Progenitor cell of endocrine pancreas (in vitro differentiated cells): ENCODE data around the gene TUFT1. TPM values are rescaled to one million over a fixed set of nuclear protein-coding genes. Genes with fewer than 3 reads are reported as not detected.
A peak's percentile ranks its signal among the peaks of the same experiment; 100 is the strongest.

Experiments
- DNase-seq: peaks from one replicate; pipeline ENCODE4 v3.0.0; 2021; ENCODE audit warnings: low spot score; ENCODE audit not compliant: unreplicated experiment
- H3K27ac Mint-ChIP-seq: 2 replicates; pipeline ENCODE4 v1.8.0; 2021; ENCODE audit warnings: mild to moderate bottlenecking, moderate library complexity, mixed read lengths
- H3K27me3 Mint-ChIP-seq: 2 replicates; pipeline ENCODE4 v1.8.0; 2021; ENCODE audit warnings: mixed read lengths
- H3K36me3 Mint-ChIP-seq: 2 replicates; pipeline ENCODE4 v1.8.0; 2022; ENCODE audit warnings: mixed read lengths; ENCODE audit not compliant: insufficient read depth
- H3K4me1 Mint-ChIP-seq: 2 replicates; pipeline ENCODE4 v1.8.0; 2021; ENCODE audit warnings: low read depth, mixed read lengths
- H3K4me3 Mint-ChIP-seq: 2 replicates; pipeline ENCODE4 v1.8.0; 2021; ENCODE audit warnings: low read depth, mild to moderate bottlenecking, moderate library complexity, mixed read lengths
- H3K9me3 Mint-ChIP-seq: 2 replicates; pipeline ENCODE4 v1.8.0; 2021; ENCODE audit warnings: low read depth, mixed read lengths
- total RNA-seq: library from RNA; stranded (reverse); gene quantifications from 2 replicates; pipeline ENCODE4 v1.2.1, GENCODE V29; 2021
- TF ChIP-seq, protein P1 (sequence below): fragments of 200-600 bp; sonication (generic); IDR thresholded peaks from one replicate; pipeline ENCODE4 v1.5.0; 2021; ENCODE audit warnings: antibody characterized with exemption, mild to moderate bottlenecking; ENCODE audit not compliant: unreplicated experiment

The TUFT1 gene
- total RNA-seq, 1 donor from 2014 or later = 12.5 TPM

DNA sequence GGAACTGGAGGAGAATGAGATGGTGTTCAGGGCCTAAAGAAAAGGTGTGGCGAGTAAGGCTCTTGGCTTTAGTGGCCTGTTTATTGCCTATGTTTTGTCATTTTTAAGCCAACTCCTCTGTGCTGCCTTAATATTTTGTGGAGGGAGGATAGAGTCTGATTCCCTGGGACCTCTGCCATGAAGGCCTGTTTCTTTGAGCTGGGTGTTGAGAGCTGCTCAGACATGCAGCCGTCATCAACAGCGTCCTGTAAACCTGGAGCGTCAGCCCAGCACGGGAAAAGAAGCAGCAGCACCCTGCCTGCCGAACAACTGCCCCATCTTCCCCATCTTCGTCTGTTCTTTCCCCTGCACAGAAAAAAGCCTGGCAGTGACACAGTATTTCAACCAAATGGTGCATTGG lies 44.7 kb downstream of the TUFT1 start:
- DNase-seq = no peak
- Mint-ChIP-seq H3K4me3 (no peak overlapping the region), H3K27ac (peak overlapping the region; percentile 15), H3K9me3 (no peaks in the 10 kb centered on the region), H3K36me3 (peaks cover 7% of the 10 kb centered on the region), H3K27me3 (no peaks in the 10 kb centered on the region), H3K4me1 (no peaks in the 10 kb centered on the region)
- TF ChIP-seq, protein P1, sequence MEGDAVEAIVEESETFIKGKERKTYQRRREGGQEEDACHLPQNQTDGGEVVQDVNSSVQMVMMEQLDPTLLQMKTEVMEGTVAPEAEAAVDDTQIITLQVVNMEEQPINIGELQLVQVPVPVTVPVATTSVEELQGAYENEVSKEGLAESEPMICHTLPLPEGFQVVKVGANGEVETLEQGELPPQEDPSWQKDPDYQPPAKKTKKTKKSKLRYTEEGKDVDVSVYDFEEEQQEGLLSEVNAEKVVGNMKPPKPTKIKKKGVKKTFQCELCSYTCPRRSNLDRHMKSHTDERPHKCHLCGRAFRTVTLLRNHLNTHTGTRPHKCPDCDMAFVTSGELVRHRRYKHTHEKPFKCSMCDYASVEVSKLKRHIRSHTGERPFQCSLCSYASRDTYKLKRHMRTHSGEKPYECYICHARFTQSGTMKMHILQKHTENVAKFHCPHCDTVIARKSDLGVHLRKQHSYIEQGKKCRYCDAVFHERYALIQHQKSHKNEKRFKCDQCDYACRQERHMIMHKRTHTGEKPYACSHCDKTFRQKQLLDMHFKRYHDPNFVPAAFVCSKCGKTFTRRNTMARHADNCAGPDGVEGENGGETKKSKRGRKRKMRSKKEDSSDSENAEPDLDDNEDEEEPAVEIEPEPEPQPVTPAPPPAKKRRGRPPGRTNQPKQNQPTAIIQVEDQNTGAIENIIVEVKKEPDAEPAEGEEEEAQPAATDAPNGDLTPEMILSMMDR = no peak

DNA sequence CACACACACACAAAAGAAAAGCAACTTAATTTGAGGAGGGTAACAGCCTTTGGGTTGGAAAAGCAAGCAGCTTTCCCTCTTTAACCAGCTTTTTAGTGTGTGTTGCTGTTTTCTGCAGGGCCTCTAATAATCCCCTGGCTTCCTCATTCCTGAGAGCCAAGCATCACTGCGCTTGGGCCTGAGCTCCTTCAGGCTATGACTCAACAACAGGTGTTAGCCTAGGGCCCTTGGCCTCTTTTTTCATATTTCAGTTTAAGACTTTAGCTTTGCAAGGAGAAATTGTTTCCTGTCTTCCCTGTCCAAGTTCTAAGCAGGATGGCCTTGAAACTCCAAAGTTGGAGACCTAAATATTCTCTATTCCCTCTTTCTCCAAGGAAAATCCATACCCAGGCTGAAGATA lies 45.5 kb downstream of the TUFT1 start:
- TF ChIP-seq, protein P1 = no peak
- H3K36me3 Mint-ChIP-seq = peaks cover 7% of the 10 kb centered on the region
- no peak for DNase-seq
- H3K4me3 Mint-ChIP-seq = no peak overlapping the region
- peaks cover 2% of the 10 kb centered on the region for H3K4me1 Mint-ChIP-seq
- peaks cover 5% of the 10 kb centered on the region for H3K9me3 Mint-ChIP-seq
- no peaks in the 10 kb centered on the region for H3K27me3 Mint-ChIP-seq
- peak overlapping the region; percentile 63 for H3K27ac Mint-ChIP-seq

DNA sequence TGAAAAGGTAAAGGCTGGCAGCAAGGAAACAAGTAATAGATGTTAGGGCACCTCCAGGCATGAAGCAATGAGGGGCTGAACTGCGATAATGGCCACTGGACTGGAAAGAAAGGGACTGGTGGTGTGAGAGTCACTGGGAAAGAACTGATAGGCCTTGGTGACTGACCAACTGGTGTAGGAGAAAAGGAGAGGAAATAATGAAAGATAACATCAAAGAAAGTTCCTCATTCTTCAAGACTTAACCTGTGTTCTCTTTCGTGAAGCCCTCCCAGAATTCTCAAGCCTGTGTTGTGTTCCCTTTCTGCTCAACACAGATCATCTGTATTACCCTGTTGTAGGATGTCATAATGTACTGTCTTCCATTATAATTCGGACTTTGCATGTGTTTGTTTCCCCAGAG lies 50.9 kb downstream of the TUFT1 start:
- TF ChIP-seq, protein P1 = no peak
- no peak overlapping the region for H3K27ac Mint-ChIP-seq
- H3K27me3 Mint-ChIP-seq = peaks cover 13% of the 10 kb centered on the region
- peaks cover 8% of the 10 kb centered on the region for H3K4me1 Mint-ChIP-seq
- H3K4me3 Mint-ChIP-seq = no peak overlapping the region
- H3K9me3 Mint-ChIP-seq = peaks cover 14% of the 10 kb centered on the region
- no peak for DNase-seq
- H3K36me3 Mint-ChIP-seq = peaks cover 5% of the 10 kb centered on the region

DNA sequence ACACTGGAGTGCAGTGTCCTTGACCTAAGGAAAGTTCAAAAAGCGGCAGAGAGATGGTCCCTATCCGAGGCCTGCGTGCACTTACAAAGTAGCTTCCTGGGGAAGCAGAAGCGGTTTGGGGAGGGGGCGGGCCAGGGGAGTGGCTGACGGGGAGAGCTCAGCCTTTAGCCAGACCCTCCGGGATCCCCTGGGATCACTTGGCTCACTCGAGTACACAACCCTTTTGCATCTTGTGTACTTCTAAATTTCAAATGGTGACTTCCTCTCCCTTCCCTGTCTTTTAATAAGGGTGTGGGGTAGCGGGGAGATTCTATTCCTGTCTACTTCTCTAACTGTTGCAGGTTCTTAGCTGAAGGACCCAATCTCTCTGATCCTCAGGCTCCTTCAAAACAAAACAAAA lies 53.6 kb downstream of the TUFT1 start:
- Mint-ChIP-seq H3K9me3 (peaks cover 14% of the 10 kb centered on the region), H3K27me3 (peaks cover 13% of the 10 kb centered on the region), H3K4me3 (peak overlapping the region; percentile 58), H3K4me1 (peaks cover 20% of the 10 kb centered on the region), H3K36me3 (peaks cover 5% of the 10 kb centered on the region), H3K27ac (peak overlapping the region; percentile 46)
- TF ChIP-seq, protein P1 = no peak
- no peak for DNase-seq

DNA sequence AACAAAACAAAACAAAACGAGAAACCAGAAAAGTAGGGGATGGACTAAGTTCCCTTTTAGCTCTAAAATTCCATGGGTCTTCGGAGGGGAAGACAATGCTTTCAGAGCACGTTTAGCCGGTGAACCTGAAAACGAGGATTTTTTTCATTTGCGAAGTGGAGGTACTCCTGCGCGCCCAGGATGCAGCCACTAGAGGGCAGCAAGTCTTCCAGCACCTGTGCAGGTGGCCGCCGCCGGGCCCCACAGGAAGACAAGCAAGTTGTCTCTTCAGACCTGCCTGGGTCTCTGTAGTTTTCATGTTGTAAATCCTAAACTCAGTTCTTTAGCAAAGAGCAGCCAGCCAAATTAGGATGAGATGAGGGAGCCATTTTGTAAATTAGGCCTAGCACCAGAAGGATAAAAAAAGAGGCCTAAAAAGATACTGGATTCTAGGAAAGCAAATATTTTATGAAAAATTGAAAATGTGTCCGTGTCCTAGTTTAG lies 54.1 kb downstream of the TUFT1 start:
- TF ChIP-seq, protein P1 = peak; percentile 98
- peaks cover 20% of the 10 kb centered on the region for H3K4me1 Mint-ChIP-seq
- peak overlapping the region; percentile 46 for H3K27ac Mint-ChIP-seq
- peaks cover 13% of the 10 kb centered on the region for H3K27me3 Mint-ChIP-seq
- H3K36me3 Mint-ChIP-seq = peaks cover 5% of the 10 kb centered on the region
- peaks cover 14% of the 10 kb centered on the region for H3K9me3 Mint-ChIP-seq
- peak; percentile 76 for DNase-seq
- peak overlapping the region; percentile 58 for H3K4me3 Mint-ChIP-seq
